AG04450 (cell line): ENCODE measurements around the gene TIRAP. TPM values are rescaled to one million over a fixed set of nuclear protein-coding genes. Genes with fewer than 3 reads are reported as not detected.

Source experiments
- CTCF ChIA-PET: fragments of 300-600, 350-600 bp; formaldehyde crosslinking; extraction: SDS; loops from one replicate; lab custom pipeline; 2022; ENCODE audit warnings: antibody characterized with exemption, inconsistent platforms; lab: Charles Lee
- POLR2A ChIA-PET: fragments of 350-600 bp; formaldehyde crosslinking; extraction: SDS; loops from one replicate; lab custom pipeline; 2021; ENCODE audit warnings: antibody characterized with exemption, inconsistent platforms; lab: Yijun Ruan, JAX
- DNase-seq: peaks from one replicate; pipeline ENCODE4 v3.0.0-alpha.2; 2011; ENCODE audit warnings: low read depth, low spot score
- H3K27ac ChIP-seq: one replicate; pipeline ENCODE4 v1.5.1; 2012; ENCODE audit warnings: low read depth, low read length, control low read depth
- H3K27me3 ChIP-seq: one replicate; pipeline ENCODE4 v1.6.0; 2012; ENCODE audit warnings: low read length; ENCODE audit not compliant: control insufficient read depth, insufficient read depth
- H3K4me3 ChIP-seq: 2 replicates; pipeline ENCODE4 v1.5.1; 2011; ENCODE audit warnings: mild to moderate bottlenecking, low read depth, low read length, control low read depth
- H3K9me3 ChIP-seq: 2 replicates; pipeline ENCODE4 v1.5.1; 2012; ENCODE audit warnings: low read length; ENCODE audit not compliant: control insufficient read depth, insufficient read depth
- polyA plus RNA-seq: library from polyadenylated mRNA; depleted of rRNA; stranded (reverse); fragments of >200 nt; gene quantifications from 2 replicates; pipeline ENCODE4 v1.2.3, GENCODE V29; 2011
- TF ChIP-seq, protein P1 (sequence below): IDR thresholded peaks from 2 replicates; pipeline ENCODE4 v1.5.1; 2011; ENCODE audit warnings: low read depth, low read length, control low read depth, inconsistent platforms

The TIRAP gene
- polyA plus RNA-seq, 1 experiment = 4.9 TPM

DNA sequence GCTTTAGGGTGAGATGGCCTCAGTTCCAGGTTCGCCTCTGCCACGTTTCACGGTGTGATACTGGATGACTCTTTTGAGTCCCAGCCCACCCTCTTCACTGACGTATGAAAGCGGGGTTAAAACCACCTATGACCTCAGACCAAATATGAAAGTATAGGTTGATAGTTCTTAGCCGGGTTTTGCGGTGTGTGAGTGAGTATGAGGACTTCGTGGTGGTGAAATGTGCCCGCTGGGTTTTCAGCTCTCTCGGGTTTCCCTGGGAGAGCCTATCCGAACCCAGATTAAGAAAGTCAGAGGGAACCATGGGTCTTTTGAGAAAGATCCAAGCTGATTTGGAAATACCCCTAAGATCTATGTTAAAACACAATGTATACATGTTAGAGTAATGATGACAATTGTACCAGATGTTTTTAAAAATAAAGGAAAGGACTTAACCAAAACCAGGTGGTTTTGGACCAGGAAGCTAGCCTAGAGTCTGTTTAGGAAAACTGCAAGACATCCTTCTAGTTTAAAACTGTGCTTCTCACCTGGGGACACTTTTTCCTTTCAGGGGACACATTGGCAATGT lies 46.8 kb downstream of the TIRAP start:
- Histone ChIP-seq H3K4me3 (no peak overlapping the region), H3K9me3 (no peaks in the 10 kb centered on the region), H3K27ac (no peak overlapping the region), H3K27me3 (no peaks in the 10 kb centered on the region)
- ChIA-PET POLR2A (interaction anchor here (1.0 kb wide), 1 partner anchor 11 kb away, joined by 3 read pairs; no protein-coding TSS in a partner anchor), CTCF (interaction anchor here (1.0 kb wide), 1 partner anchor 19 kb away, joined by 3 read pairs; no protein-coding TSS in a partner anchor)
- TF ChIP-seq, protein P1, sequence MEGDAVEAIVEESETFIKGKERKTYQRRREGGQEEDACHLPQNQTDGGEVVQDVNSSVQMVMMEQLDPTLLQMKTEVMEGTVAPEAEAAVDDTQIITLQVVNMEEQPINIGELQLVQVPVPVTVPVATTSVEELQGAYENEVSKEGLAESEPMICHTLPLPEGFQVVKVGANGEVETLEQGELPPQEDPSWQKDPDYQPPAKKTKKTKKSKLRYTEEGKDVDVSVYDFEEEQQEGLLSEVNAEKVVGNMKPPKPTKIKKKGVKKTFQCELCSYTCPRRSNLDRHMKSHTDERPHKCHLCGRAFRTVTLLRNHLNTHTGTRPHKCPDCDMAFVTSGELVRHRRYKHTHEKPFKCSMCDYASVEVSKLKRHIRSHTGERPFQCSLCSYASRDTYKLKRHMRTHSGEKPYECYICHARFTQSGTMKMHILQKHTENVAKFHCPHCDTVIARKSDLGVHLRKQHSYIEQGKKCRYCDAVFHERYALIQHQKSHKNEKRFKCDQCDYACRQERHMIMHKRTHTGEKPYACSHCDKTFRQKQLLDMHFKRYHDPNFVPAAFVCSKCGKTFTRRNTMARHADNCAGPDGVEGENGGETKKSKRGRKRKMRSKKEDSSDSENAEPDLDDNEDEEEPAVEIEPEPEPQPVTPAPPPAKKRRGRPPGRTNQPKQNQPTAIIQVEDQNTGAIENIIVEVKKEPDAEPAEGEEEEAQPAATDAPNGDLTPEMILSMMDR = no peak
- no peak for DNase-seq

DNA sequence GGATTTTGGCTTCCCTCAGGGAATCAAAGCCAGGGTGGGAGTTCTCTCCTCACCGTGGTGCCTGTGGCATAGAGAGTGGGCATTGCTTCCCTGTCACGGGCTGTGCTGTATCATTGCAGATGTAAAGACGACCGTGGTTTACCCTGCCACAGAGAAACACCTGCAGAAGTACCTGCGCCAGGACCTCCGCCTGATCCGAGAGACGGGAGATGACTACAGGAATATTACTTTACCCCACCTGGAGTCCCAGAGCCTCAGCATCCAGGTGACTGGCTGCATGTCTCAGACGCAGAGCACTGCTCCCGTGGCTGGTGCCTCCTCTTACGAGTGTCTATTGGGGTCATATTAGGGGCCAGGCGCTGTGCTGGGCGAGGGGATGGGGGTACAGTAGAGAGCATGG lies 48.4 kb downstream of the TIRAP start:
- Histone ChIP-seq H3K4me3 (no peak overlapping the region), H3K27me3 (no peaks in the 10 kb centered on the region), H3K27ac (no peak overlapping the region), H3K9me3 (no peaks in the 10 kb centered on the region)
- ChIA-PET POLR2A (no interaction called here), CTCF (interaction anchor here (1.0 to 1.1 kb wide), 2 partner anchors 149 kb away, joined by 4 read pairs; no protein-coding TSS in a partner anchor)
- DNase-seq = no peak
- TF ChIP-seq, protein P1 = no peak

DNA sequence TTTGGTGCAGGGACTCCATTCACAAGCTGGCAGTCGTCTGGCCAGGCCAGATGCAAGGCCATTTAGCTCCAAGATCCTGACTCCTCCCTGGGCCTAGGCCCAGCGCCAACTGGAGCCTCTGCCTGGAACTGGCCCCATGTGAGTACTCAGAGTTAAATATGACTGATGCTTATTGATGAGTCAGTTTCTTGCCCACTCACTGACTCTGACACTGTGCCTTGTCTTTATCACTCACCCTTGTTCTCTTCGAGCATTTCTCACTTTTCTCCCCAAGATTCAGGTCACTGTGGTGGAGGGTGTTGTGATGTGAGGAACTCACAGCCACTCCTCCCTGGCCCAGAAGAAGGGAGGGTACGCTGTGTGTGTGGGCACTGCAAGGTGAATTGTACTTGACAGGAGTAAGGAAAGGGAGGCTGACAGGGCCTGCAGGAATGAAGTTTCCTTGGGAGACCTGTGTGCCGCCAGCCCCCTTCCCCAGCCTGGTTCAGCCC lies 49.4 kb downstream of the TIRAP start:
- peak overlapping the region; percentile 21 for H3K27ac ChIP-seq
- ChIA-PET POLR2A (interaction anchor here (0.6 kb wide), 1 partner anchor 15 kb away, joined by 3 read pairs; no protein-coding TSS in a partner anchor), CTCF (interaction anchor here (1.1 kb wide), 1 partner anchor 148 kb away, joined by 4 read pairs; no protein-coding TSS in a partner anchor)

DNA sequence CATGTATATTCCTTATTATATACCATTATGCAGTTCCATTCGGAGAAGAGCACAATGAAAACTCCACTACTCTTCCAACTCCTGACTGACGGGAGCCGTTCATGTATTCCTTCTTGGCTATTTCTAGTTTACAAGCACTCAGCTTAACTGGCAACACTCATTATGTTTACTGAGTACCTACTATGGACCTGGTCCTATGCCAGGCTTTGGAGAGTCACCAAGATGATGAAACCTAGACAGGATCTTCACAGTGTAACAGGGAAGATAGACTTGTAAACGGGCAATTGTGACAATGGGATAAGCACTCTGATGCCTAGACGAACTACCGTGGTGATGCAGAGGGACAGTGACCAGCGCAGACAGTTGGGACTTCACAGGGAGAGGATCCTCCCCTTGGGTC lies 50.2 kb downstream of the TIRAP start:
- CTCF ChIA-PET = no interaction called here
- POLR2A ChIA-PET = no interaction called here
- Histone ChIP-seq H3K27ac (no peak overlapping the region), H3K4me3 (no peak overlapping the region), H3K27me3 (no peaks in the 10 kb centered on the region), H3K9me3 (no peaks in the 10 kb centered on the region)
- TF ChIP-seq, protein P1 = no peak
- no peak for DNase-seq

More for the DNA sequence above, 49.4 kb downstream of the TIRAP start:
- TF ChIP-seq, protein P1 = no peak
- no peaks in the 10 kb centered on the region for H3K9me3 ChIP-seq
- peak; percentile 50 for DNase-seq
- H3K4me3 ChIP-seq = no peak overlapping the region
- no peaks in the 10 kb centered on the region for H3K27me3 ChIP-seq
